HEK293 (cell line): ENCODE results near the gene STARD10.

ENCODE experiments used
- KLF10 ChIP-seq: fragments of 450-650 bp; IDR thresholded peaks from 2 replicates; pipeline ENCODE4 v1.5.1; 2018; ENCODE audit warnings: missing biosample characterization, mild to moderate bottlenecking, missing genetic modification characterization
- TCF7L2 ChIP-seq: IDR thresholded peaks from 2 replicates; pipeline ENCODE4 v1.6.1; 2011; ENCODE audit warnings: low read depth, mild to moderate bottlenecking, inconsistent platforms, low read length, moderate library complexity, borderline replicate concordance
- TRIM28 ChIP-seq: IDR thresholded peaks from 2 replicates; pipeline ENCODE4 v1.6.1; 2011; ENCODE audit warnings: low read length, control low read depth, borderline replicate concordance
- ZBTB7A ChIP-seq: fragments of 450-650 bp; formaldehyde crosslinking; IDR thresholded peaks from 2 replicates; pipeline ENCODE4 v1.5.1; 2016; ENCODE audit warnings: low read depth, missing biosample characterization, missing genetic modification characterization
- ZNF350 ChIP-seq: fragments of 450-650 bp; formaldehyde crosslinking; IDR thresholded peaks from 2 replicates; pipeline ENCODE4 v1.5.0; 2017; ENCODE audit warnings: missing biosample characterization, mild to moderate bottlenecking, missing genetic modification characterization
- ZNF423 ChIP-seq: fragments of 450-650 bp; formaldehyde crosslinking; IDR thresholded peaks from 2 replicates; pipeline ENCODE4 v1.5.1; 2016; ENCODE audit warnings: missing biosample characterization, missing genetic modification characterization
- ZNF530 ChIP-seq: fragments of 450-650 bp; formaldehyde crosslinking; IDR thresholded peaks from 2 replicates; pipeline ENCODE4 v1.5.1; 2016; ENCODE audit warnings: low read depth, missing biosample characterization, missing genetic modification characterization
- ZNF549 ChIP-seq: fragments of 450-650 bp; IDR thresholded peaks from 2 replicates; pipeline ENCODE4 v1.5.1; 2018; ENCODE audit warnings: missing biosample characterization, missing genetic modification characterization, mild to moderate bottlenecking, inconsistent platforms, moderate library complexity
- TF ChIP-seq, protein P1 (sequence below): fragments of 450-650 bp; formaldehyde crosslinking; IDR thresholded peaks from 2 replicates; pipeline ENCODE4 v1.5.1; 2016; ENCODE audit warnings: missing biosample characterization, missing genetic modification characterization
- TF ChIP-seq, protein P2 (sequence below): fragments of 450-650 bp; formaldehyde crosslinking; IDR thresholded peaks from 2 replicates; pipeline ENCODE4; 2016; ENCODE audit warnings: missing biosample characterization, missing genetic modification characterization
- TF ChIP-seq, protein P3 (sequence below): fragments of 450-650 bp; formaldehyde crosslinking; IDR thresholded peaks from 2 replicates; pipeline ENCODE4 v1.5.1; 2016; ENCODE audit warnings: missing biosample characterization, missing genetic modification characterization
- TF ChIP-seq, protein P4 (sequence below): fragments of 450-650 bp; formaldehyde crosslinking; conservative IDR thresholded peaks from 2 replicates; pipeline ENCODE4 v1.5.1; 2016; ENCODE audit warnings: low read depth, missing biosample characterization, missing genetic modification characterization

DNA sequence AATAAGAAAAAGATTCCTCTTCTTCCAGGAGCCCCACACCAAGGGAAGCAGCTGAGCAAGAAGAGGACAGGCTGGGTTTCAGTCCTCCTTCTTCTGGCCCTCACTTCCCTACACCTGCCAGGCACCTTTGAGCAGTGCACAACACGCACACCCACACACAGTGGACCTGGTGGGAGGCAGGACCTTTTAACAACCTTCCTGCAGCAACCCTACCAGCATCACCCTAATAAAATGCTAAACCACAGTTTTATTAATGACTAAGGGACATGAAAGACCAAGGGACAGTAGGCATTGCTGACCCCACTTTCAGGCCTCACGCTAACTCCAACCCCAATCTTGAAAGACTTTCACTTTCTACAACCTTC, 53.8 kb downstream of the STARD10 start:
- TF ChIP-seq, protein P1, sequence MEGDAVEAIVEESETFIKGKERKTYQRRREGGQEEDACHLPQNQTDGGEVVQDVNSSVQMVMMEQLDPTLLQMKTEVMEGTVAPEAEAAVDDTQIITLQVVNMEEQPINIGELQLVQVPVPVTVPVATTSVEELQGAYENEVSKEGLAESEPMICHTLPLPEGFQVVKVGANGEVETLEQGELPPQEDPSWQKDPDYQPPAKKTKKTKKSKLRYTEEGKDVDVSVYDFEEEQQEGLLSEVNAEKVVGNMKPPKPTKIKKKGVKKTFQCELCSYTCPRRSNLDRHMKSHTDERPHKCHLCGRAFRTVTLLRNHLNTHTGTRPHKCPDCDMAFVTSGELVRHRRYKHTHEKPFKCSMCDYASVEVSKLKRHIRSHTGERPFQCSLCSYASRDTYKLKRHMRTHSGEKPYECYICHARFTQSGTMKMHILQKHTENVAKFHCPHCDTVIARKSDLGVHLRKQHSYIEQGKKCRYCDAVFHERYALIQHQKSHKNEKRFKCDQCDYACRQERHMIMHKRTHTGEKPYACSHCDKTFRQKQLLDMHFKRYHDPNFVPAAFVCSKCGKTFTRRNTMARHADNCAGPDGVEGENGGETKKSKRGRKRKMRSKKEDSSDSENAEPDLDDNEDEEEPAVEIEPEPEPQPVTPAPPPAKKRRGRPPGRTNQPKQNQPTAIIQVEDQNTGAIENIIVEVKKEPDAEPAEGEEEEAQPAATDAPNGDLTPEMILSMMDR (tag by site-specific recombination) = no peak
- no peak for TF ChIP-seq ZBTB7A (tag by site-specific recombination)
- TF ChIP-seq ZNF423 = no peak
- no peak for TF ChIP-seq ZNF530 (tag by site-specific recombination)
- no peak for TF ChIP-seq ZNF549 (tag by site-specific recombination)
- TF ChIP-seq KLF10 (tag by site-specific recombination) = no peak
- TF ChIP-seq TRIM28 = no peak
- no peak for TF ChIP-seq ZNF350
- TF ChIP-seq TCF7L2 = no peak
- TF ChIP-seq, protein P2, sequence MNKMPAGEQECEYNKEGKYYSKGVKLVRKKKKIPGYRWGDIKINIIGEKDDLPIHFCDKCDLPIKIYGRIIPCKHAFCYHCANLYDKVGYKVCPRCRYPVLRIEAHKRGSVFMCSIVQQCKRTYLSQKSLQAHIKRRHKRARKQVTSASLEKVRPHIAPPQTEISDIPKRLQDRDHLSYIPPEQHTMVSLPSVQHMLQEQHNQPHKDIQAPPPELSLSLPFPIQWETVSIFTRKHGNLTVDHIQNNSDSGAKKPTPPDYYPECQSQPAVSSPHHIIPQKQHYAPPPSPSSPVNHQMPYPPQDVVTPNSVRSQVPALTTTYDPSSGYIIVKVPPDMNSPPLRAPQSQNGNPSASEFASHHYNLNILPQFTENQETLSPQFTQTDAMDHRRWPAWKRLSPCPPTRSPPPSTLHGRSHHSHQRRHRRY (tag by site-specific recombination) = no peak
- TF ChIP-seq, protein P3, sequence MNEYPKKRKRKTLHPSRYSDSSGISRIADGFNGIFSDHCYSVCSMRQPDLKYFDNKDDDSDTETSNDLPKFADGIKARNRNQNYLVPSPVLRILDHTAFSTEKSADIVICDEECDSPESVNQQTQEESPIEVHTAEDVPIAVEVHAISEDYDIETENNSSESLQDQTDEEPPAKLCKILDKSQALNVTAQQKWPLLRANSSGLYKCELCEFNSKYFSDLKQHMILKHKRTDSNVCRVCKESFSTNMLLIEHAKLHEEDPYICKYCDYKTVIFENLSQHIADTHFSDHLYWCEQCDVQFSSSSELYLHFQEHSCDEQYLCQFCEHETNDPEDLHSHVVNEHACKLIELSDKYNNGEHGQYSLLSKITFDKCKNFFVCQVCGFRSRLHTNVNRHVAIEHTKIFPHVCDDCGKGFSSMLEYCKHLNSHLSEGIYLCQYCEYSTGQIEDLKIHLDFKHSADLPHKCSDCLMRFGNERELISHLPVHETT = no peak
- TF ChIP-seq, protein P4, sequence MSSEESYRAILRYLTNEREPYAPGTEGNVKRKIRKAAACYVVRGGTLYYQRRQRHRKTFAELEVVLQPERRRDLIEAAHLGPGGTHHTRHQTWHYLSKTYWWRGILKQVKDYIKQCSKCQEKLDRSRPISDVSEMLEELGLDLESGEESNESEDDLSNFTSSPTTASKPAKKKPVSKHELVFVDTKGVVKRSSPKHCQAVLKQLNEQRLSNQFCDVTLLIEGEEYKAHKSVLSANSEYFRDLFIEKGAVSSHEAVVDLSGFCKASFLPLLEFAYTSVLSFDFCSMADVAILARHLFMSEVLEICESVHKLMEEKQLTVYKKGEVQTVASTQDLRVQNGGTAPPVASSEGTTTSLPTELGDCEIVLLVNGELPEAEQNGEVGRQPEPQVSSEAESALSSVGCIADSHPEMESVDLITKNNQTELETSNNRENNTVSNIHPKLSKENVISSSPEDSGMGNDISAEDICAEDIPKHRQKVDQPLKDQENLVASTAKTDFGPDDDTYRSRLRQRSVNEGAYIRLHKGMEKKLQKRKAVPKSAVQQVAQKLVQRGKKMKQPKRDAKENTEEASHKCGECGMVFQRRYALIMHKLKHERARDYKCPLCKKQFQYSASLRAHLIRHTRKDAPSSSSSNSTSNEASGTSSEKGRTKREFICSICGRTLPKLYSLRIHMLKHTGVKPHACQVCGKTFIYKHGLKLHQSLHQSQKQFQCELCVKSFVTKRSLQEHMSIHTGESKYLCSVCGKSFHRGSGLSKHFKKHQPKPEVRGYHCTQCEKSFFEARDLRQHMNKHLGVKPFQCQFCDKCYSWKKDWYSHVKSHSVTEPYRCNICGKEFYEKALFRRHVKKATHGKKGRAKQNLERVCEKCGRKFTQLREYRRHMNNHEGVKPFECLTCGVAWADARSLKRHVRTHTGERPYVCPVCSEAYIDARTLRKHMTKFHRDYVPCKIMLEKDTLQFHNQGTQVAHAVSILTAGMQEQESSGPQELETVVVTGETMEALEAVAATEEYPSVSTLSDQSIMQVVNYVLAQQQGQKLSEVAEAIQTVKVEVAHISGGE (tag by site-specific recombination) = no peak
